Measurements from ENCODE around the gene CNTN5.
"Not testable (repeated sequence)": the region's sequence is repeated elsewhere in the genome, so short reads cannot be mapped to it uniquely, and the experiment has no call there.

The CNTN5 gene

GRCh38 chr11:100214791-100215190, 1194.0 kb downstream of the CNTN5 start:
- DNase-seq (ENCODE audit: low spot score): no peak

- DNase-seq (ENCODE audit: low spot score): no peak
Measured at GRCh38 chr11:100220801-100221200, 1200.1 kb downstream of the CNTN5 start.

GRCh38 chr11:100221791-100222190, 1201.0 kb downstream of the CNTN5 start:
- no peak for DNase-seq (ENCODE audit: low spot score)

GRCh38 chr11:100224541-100225034, 1203.8 kb downstream of the CNTN5 start:
- no peak for DNase-seq (ENCODE audit: low spot score)

GRCh38 chr11:100229086-100229485, 1208.3 kb downstream of the CNTN5 start:
- DNase-seq (ENCODE audit: low spot score): no peak

GRCh38 chr11:100232006-100232405, 1211.3 kb downstream of the CNTN5 start:
- DNase-seq (ENCODE audit: low spot score): no peak

GRCh38 chr11:100235085-100235484, 1214.3 kb downstream of the CNTN5 start:
- DNase-seq (ENCODE audit: low spot score): no peak

- DNase-seq (ENCODE audit: low spot score): no peak
Measured at GRCh38 chr11:100240025-100240539, 1219.3 kb downstream of the CNTN5 start.

GRCh38 chr11:100247704-100248103, 1227.0 kb downstream of the CNTN5 start:
- no peak for DNase-seq (ENCODE audit: low spot score)

GRCh38 chr11:100257238-100257803, 1236.6 kb downstream of the CNTN5 start:
- DNase-seq (ENCODE audit: low spot score): not testable (repeated sequence)

- DNase-seq (ENCODE audit: low spot score): no peak
Measured at GRCh38 chr11:100269516-100269915, 1248.8 kb downstream of the CNTN5 start.

GRCh38 chr11:100273066-100273815, 1252.5 kb downstream of the CNTN5 start:
- no peak for DNase-seq (ENCODE audit: low spot score)

GRCh38 chr11:100274466-100274865, 1253.7 kb downstream of the CNTN5 start:
- DNase-seq (ENCODE audit: low spot score): not testable (repeated sequence)

- no peak for DNase-seq (ENCODE audit: low spot score)
Measured at GRCh38 chr11:100294748-100295147, 1274.0 kb downstream of the CNTN5 start.

- DNase-seq (ENCODE audit: low spot score): no peak
Measured at GRCh38 chr11:100296051-100296679, 1275.4 kb downstream of the CNTN5 start.

- no peak for DNase-seq (ENCODE audit: low spot score)
Measured at GRCh38 chr11:100297516-100297915, 1276.8 kb downstream of the CNTN5 start.

GRCh38 chr11:100302824-100303223, 1282.1 kb downstream of the CNTN5 start:
- no peak for DNase-seq (ENCODE audit: low spot score)

GRCh38 chr11:100303897-100304296, 1283.1 kb downstream of the CNTN5 start:
- DNase-seq (ENCODE audit: low spot score): no peak

- no peak for DNase-seq (ENCODE audit: low spot score)
Measured at GRCh38 chr11:100308202-100308601, 1287.5 kb downstream of the CNTN5 start.

- DNase-seq (ENCODE audit: low spot score): no peak
Measured at GRCh38 chr11:100315946-100316345, 1295.2 kb downstream of the CNTN5 start.

- no peak for DNase-seq (ENCODE audit: low spot score)
Measured at GRCh38 chr11:100316952-100317351, 1296.2 kb downstream of the CNTN5 start.

GRCh38 chr11:100319691-100320090, 1298.9 kb downstream of the CNTN5 start:
- DNase-seq (ENCODE audit: low spot score): no peak
